GM06990 (cell line): Measurements from ENCODE around the gene ABHD12.

ENCODE experiments used
- DNase-seq: peaks from one replicate; pipeline ENCODE4 v3.0.0-alpha.2; 2011; ENCODE audit not compliant: insufficient read length; ENCODE audit errors: extremely low read depth
- H3K27me3 ChIP-seq: replicated peaks from 2 replicates; pipeline ENCODE4 v1.6.0; 2011; ENCODE audit warnings: low read length; ENCODE audit not compliant: control insufficient read depth, insufficient read depth
- H3K36me3 ChIP-seq: 2 replicates; pipeline ENCODE4 v1.5.1; 2011; ENCODE audit warnings: low read length; ENCODE audit not compliant: control insufficient read depth, insufficient read depth
- H3K4me3 ChIP-seq: replicated peaks from 2 replicates; pipeline ENCODE4 v1.5.1; 2011; ENCODE audit warnings: low read depth, mild to moderate bottlenecking, control low read depth, low read length
- TF ChIP-seq, protein P1 (sequence below): IDR thresholded peaks from 2 replicates; pipeline ENCODE4 v1.5.1; 2011; ENCODE audit warnings: low read length, control low read depth, mild to moderate bottlenecking, inconsistent platforms; ENCODE audit not compliant: insufficient read depth, poor library complexity, severe bottlenecking

The ABHD12 gene

DNA sequence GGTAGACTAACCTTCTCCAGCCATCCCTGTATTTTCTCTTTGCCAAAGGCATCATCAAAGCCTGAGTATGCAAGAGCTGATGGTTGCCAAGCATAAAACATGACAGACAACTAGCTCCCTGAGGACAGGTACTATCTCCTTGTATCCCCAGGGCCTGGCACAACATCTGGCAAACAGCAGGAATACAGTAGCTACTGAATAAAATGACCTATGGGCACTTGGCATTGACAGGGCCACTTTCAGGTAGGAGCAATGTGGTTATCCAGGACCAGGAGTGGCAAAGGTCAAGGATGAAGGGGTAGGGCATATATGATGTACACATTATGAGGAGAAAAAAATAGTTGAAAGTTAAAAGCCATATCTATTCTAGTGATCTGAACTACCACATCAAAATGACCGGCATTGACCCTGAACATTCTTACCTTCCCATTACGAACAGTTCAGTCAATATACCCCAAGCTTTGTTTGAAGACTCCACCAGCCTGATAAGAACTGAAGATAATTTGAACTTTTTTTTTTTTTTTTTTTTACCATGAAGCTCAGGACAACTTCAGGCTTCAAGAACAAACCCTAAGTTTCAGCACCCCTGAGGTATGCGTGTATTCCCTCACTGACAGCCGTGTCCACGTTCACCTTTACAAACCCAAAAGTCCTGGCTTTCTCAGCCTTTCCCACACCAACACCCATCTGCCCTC, 12.3 kb downstream of the ABHD12 start:
- no peaks in the 10 kb centered on the region for H3K27me3 ChIP-seq
- peaks cover 4% of the 10 kb centered on the region for H3K36me3 ChIP-seq
- TF ChIP-seq, protein P1, sequence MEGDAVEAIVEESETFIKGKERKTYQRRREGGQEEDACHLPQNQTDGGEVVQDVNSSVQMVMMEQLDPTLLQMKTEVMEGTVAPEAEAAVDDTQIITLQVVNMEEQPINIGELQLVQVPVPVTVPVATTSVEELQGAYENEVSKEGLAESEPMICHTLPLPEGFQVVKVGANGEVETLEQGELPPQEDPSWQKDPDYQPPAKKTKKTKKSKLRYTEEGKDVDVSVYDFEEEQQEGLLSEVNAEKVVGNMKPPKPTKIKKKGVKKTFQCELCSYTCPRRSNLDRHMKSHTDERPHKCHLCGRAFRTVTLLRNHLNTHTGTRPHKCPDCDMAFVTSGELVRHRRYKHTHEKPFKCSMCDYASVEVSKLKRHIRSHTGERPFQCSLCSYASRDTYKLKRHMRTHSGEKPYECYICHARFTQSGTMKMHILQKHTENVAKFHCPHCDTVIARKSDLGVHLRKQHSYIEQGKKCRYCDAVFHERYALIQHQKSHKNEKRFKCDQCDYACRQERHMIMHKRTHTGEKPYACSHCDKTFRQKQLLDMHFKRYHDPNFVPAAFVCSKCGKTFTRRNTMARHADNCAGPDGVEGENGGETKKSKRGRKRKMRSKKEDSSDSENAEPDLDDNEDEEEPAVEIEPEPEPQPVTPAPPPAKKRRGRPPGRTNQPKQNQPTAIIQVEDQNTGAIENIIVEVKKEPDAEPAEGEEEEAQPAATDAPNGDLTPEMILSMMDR = no peak
- DNase-seq = no peak
- no peak overlapping the region for H3K4me3 ChIP-seq

DNA sequence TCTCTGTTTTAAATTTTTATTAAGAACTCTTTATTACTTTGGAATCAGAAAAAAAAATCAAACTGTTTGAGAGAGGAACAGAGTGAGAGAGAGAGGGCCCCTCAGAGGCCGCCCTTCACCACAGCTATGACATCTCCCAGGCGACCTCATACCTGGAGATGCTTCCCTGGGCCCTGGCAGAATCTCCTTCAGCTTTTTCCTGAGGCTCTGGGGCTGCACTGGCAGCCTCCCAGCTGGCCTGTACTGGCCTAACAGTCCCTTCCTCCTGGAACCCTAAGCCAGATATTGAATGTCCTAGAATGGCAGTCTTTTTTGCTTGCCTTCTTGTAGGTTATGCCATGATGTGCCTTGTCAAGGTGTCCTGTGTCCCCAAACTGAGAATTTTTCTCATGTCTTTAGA, 13.7 kb downstream of the ABHD12 start:
- Histone ChIP-seq H3K36me3 (peaks cover 2% of the 10 kb centered on the region), H3K27me3 (no peaks in the 10 kb centered on the region), H3K4me3 (no peak overlapping the region)
- TF ChIP-seq, protein P1 = no peak
- no peak for DNase-seq

DNA sequence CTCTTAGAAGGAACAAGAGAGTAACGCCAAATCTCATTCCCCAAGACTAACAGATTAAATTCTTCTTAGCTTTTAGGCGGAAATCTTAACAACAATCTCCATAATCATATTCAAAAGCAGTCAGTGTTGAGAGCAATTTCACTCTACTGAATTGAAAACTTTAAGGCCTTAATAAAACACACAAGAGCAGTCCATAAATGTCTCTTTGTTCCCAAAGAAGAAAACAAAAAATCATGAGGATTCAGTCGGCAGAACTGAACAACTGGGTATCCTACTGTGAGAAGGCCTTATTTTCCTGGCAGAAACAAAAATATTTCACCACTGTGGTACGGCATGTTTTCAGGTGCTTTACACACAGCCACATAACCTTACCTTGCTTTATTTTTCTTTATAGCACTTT, 14.4 kb downstream of the ABHD12 start:
- Histone ChIP-seq H3K4me3 (no peak overlapping the region), H3K36me3 (0 out of 2 replicates have a peak, but pooled peaks cover 2% of the 10 kb centered on the region), H3K27me3 (no peaks in the 10 kb centered on the region)
- DNase-seq = no peak
- TF ChIP-seq, protein P1 = no peak

DNA sequence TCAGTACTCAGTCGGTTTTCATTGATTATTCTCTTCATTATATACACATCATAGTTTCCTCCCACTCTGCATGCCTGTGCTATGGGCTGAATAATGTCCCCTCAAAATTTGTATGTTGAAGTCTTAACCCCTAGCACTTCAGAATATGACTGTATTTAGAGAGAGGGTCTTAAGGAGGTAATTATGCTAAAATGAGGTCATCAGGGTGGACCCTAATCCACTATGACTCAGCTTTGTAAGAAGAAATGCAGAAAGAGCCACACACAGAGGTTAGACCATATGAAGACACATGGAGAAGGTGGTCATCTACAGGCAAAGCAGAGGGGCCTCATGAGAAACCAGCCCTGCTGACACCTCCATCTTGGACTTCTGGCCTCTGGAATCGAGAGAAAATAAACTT, 15.8 kb downstream of the ABHD12 start:
- Histone ChIP-seq H3K4me3 (no peak overlapping the region), H3K36me3 (no peaks in the 10 kb centered on the region), H3K27me3 (no peaks in the 10 kb centered on the region)
- TF ChIP-seq, protein P1 = no peak
- DNase-seq = no peak

DNA sequence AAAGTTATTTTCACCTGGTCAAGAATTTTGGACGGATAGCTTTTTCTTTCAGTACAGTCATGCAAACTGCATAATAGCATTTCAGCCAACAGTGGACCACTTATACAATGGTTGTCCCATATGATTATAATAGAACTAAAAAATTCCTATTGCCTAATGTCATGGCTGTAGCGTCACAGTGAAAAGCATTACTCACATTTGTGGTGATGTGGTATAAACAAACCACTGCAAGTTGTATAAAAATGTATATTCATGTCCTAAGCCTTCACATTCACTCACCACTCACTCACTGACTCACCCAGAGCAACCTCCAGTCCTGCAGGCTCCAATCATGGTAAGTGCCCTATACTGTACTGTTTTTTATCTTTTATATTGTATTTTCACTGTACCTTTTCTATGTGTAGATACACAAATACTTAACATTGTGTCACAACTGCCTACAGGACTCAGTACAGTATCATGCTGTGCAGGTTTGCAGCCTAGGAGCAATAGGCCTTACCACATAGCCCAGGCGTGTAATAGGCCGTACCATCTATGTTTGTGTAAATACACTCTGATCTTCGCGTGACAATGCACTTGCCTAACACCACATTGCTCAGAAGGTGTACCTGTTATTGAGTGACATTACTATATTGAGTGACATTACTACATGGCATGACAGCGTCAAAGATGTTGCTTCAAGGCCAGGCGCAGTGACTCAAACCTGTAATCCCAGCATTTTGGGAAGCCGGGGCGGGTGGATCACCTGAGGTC, 17.9 kb downstream of the ABHD12 start:
- Histone ChIP-seq H3K36me3 (no peaks in the 10 kb centered on the region; the same call in 1 of the 2 replicates), H3K27me3 (no peaks in the 10 kb centered on the region), H3K4me3 (no peak overlapping the region)
- TF ChIP-seq, protein P1 = no peak
- DNase-seq = no peak
